Stimulated activated CD8-positive, alpha-beta memory T cell treated with anti-CD3 and anti-CD28 coated beads, Interleukin-7, amount 100 ng/mL, for 4 hours (primary cell): ENCODE measurements around the gene CANT1.

Source experiments
- DNase-seq, 2 donors: peaks; one replicate each; pipeline ENCODE4 v3.0.0-alpha.2; 2020; ENCODE audit warnings: low read depth in 2 of 2

The CANT1 gene

GRCh38 chr17:79009397-79010303 is at the start of gene CANT1:
Gene CANT1, minus strand, starts transcription at chr17:79009764. Its CDS starts 12,142 bp downstream, at chr17:78997622.
- peak; percentile 55 to 81 for DNase-seq

GRCh38 chr17:79057737-79058385 is 48.3 kb upstream of the CANT1 start:
- no peak for DNase-seq

- DNase-seq = no peak
Observed at GRCh38 chr17:79055197-79055596, 45.6 kb upstream of the CANT1 start.

GRCh38 chr17:79054200-79054960 is 44.8 kb upstream of the CANT1 start:
- no peak for DNase-seq

DNA sequence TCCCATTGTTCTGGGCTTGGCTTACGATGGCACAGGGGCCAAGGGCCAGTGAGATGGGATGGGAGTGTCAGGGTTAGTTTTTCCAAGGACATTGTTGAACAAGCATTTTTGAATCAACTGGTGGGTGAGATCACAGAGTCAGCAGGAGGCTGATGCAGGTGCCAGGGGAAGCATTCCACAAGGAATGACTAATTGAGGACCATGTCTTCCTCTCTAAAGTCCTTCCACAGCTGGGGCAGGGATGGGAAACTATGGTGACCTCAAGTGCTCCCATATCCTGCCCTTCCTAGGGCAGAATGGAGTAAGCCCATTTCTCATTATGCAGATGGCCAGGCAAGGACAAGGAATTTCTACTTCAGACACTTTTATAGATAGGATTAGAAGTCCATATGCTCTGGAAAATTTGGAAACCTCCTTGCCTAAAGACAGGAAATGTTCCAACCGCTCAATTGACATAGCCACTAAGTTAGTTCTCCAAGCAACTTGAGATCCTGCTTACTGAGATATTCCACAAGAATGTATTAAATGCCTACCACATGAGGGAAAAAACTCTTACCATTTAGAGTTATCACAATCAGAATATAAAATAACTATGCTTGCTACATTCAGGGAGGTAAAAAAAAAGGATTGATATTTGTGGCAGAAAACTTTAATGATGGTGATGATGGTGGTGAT is 43.8 kb upstream of the CANT1 start:
- DNase-seq = no peak

DNA sequence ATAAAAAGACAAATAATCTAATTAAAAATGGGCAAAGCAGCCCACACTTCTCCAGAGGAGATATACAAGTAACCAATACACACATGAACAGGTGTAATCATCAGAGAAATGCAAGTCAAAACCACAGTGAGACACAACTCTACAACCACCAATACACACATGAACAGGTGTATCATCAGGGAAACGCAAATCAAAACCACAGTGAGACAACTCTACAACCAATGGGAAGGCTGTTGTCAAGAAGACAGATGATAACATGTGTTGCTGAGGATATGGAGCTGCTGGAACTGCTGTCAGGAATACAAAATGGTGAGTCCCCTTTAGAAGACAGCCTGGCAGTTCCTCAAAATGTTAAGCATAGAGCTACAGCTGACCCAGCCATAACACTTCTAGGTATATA is 42.6 kb upstream of the CANT1 start:
- no peak for DNase-seq

DNA sequence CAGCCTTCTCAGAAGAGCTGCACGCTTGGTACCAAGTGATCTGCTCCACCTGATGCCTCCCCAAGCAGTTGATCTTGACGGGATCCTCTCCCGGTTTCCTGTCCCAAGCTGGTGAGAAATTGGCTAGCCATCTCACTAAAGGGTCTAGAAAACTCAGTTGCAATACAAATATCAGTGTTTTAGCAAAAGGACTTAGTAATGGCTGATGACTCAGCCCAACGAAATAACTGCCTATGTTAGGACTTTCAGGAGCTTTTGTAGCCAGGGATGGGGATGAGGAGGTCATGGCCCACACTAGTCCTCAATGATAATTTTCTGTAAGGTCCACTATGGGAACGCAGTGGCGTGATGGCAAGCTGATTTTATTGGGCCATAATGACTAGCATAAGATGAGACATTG is 41.7 kb upstream of the CANT1 start:
- no peak for DNase-seq

DNA sequence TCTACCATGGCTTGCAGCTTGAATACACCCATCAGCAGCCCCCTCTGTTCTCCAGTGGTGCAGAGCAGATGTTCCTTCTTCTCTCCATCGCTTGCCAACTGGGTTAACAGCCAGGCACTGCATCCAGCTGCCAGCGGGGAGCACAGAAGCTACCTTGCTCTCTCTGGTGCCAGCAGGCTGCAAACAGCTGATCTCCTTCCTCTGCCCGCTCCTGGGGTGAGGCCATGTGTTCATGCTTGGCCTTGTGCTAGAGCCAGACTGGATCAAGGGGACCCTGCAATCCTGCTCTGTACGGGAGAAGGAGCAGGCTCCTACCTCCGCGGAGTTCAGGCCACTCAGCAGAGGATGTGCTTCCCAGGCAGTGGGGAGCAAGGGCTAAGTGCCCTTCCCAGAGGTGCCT is 41.0 kb upstream of the CANT1 start:
- no peak for DNase-seq

DNA sequence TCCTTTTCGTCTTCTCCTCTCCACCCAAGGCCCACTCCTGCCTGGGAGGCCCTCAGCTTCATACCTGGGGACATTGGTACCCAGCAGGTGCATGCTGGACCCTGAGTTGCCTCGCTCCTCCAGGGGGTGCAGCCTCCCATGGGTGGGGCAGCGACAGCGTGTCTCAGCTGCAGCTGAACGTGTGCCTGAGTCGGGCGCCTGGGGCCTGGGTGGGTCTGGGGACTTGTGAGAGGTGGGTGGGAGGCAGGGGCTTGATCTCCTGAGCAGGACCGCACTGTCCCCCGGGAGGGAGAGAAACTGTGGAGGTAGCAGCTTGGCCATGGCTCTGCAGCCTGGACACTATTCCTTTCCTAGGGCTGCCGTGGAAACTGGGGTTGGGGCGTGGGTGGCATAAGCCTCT is 40.3 kb upstream of the CANT1 start:
- DNase-seq = no peak

GRCh38 chr17:79048826-79049755 is 39.5 kb upstream of the CANT1 start:
- DNase-seq = no peak

DNA sequence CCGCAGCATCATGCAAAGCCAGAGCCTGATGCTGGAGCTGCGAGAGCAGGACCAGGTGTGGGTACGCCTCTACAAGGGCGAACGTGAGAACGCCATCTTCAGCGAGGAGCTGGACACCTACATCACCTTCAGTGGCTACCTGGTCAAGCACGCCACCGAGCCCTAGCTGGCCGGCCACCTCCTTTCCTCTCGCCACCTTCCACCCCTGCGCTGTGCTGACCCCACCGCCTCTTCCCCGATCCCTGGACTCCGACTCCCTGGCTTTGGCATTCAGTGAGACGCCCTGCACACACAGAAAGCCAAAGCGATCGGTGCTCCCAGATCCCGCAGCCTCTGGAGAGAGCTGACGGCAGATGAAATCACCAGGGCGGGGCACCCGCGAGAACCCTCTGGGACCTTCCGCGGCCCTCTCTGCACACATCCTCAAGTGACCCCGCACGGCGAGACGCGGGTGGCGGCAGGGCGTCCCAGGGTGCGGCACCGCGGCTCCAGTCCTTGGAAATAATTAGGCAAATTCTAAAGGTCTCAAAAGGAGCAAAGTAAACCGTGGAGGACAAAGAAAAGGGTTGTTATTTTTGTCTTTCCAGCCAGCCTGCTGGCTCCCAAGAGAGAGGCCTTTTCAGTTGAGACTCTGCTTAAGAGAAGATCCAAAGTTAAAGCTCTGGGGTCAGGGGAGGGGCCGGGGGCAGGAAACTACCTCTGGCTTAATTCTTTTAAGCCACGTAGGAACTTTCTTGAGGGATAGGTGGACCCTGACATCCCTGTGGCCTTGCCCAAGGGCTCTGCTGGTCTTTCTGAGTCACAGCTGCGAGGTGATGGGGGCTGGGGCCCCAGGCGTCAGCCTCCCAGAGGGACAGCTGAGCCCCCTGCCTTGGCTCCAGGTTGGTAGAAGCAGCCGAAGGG is 38.6 kb upstream of the CANT1 start:
- no peak for DNase-seq

DNA sequence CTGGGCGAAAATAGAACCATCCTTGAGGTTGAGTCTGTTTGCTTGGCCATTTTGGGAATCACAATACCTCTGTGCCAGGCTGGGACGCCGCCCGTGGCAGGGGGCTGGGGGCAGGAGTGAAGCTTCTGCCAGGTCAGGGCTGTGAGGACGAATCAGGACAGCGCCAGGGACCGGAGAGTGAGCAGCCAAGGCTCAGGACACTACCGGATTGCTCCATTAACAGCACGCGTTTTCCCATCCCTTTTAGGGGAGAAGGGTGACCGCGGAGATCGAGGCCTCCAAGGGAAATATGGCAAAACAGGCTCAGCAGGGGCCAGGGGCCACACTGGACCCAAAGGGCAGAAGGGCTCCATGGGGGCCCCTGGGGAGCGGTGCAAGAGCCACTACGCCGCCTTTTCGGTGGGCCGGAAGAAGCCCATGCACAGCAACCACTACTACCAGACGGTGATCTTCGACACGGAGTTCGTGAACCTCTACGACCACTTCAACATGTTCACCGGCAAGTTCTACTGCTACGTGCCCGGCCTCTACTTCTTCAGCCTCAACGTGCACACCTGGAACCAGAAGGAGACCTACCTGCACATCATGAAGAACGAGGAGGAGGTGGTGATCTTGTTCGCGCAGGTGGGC is 37.8 kb upstream of the CANT1 start:
- no peak for DNase-seq

- DNase-seq = no peak
Observed at GRCh38 chr17:79046916-79047280, 37.3 kb upstream of the CANT1 start.

DNA sequence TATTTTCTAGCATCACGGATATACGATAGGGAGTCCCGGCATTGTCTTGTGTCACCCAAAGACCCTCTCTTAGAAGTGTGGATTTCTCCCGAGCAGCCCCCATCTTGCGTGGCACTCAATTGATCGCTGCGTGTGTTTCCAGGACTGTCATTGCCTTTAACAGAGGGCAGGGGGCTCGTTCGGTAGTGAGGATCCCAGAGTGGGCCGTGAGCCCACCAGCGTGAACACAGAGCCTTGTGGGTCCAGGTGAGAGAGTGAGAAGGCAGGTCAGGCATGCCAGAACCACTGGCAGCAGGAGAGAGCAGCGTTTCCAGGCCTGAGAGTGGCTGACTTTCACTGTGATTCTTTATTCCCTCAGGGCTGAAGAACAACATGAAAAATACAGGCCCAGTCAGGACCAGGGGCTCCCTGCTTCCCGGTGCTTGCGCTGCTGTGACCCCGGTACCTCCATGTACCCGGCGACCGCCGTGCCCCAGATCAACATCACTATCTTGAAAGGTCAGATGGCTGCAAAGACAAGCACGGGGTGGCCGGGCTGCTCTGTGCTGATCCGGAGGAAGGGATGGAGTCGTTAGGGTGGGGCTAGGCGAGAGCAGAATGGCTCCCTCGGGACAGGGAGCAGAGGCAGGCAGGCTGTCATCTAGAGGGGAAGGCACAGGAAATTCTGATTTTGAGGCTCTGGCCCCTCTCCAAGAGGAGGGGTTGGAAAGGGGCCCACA is 36.8 kb upstream of the CANT1 start:
- no peak for DNase-seq

- DNase-seq = peak in 1 of 2 donors; percentile 32
Observed at GRCh38 chr17:79045842-79046196, 36.3 kb upstream of the CANT1 start.

GRCh38 chr17:79045001-79045729 is 35.6 kb upstream of the CANT1 start:
- DNase-seq = no peak

GRCh38 chr17:79044462-79044861 is 34.9 kb upstream of the CANT1 start:
- DNase-seq = no peak

GRCh38 chr17:79043931-79044320 is 34.4 kb upstream of the CANT1 start:
- no peak for DNase-seq
